Activated CD4-positive, alpha-beta T cell treated with anti-CD3 and anti-CD28 coated beads, Interleukin-2, amount 10 ng/mL, durations not matched to agents 7 days and 5 days (primary cell): ENCODE measurements around the gene SPEM2. TPM values are rescaled to one million over a fixed set of nuclear protein-coding genes. Genes with fewer than 3 reads are reported as not detected.

ENCODE experiments used
- CTCF ChIA-PET: fragments of 350-600 bp; sonication (Branson Sonifier 250); formaldehyde crosslinking; loops from one replicate; lab custom pipeline; 2021; ENCODE audit warnings: antibody characterized with exemption; lab: Charles Lee
- POLR2A ChIA-PET: fragments of 350-600 bp; sonication (Branson Sonifier 250); formaldehyde crosslinking; loops from one replicate; lab custom pipeline; 2021; ENCODE audit warnings: antibody characterized with exemption; lab: Charles Lee
- DNase-seq: peaks from one replicate; pipeline ENCODE4 v3.0.0-alpha.2; 2020
- H3K27ac Mint-ChIP-seq: one replicate; pipeline ENCODE4 v1.8.0; 2021; ENCODE audit warnings: mild to moderate bottlenecking, moderate library complexity, mixed read lengths
- H3K27me3 Mint-ChIP-seq: one replicate; pipeline ENCODE4 v1.8.0; 2021; ENCODE audit warnings: mixed read lengths
- H3K36me3 Mint-ChIP-seq: one replicate; pipeline ENCODE4 v1.8.0; 2021; ENCODE audit warnings: low read depth, mixed read lengths
- H3K4me1 Mint-ChIP-seq: one replicate; pipeline ENCODE4 v1.8.0; 2021; ENCODE audit warnings: mixed read lengths
- H3K4me3 Mint-ChIP-seq: one replicate; pipeline ENCODE4 v1.8.0; 2021; ENCODE audit warnings: mild to moderate bottlenecking, moderate library complexity, mixed read lengths
- H3K9me3 Mint-ChIP-seq: one replicate; pipeline ENCODE4 v1.8.0; 2021; ENCODE audit warnings: mixed read lengths
- total RNA-seq, 2 experiments: library from RNA; stranded (reverse); gene quantifications; one replicate each; pipeline ENCODE4 v1.2.3, GENCODE V29; 2021

Gene SPEM2
- total RNA-seq, 2 experiments from 2014 or later = not detected

GRCh38 chr17:7475764-7476422 lies 50.5 kb downstream of the SPEM2 start:
- CTCF ChIA-PET = interaction anchor here (0.9 to 2.9 kb wide), 3 partner anchors 11 to 39 kb away, joined by 4 to 13 read pairs (median 4); no protein-coding TSS in a partner anchor
- no peak overlapping the region for H3K4me3 Mint-ChIP-seq
- peak overlapping the region; percentile 10 for H3K27ac Mint-ChIP-seq
- no peaks in the 10 kb centered on the region for H3K27me3 Mint-ChIP-seq
- H3K9me3 Mint-ChIP-seq = no peaks in the 10 kb centered on the region
- POLR2A ChIA-PET = no interaction called here
- H3K4me1 Mint-ChIP-seq = peaks cover 61% of the 10 kb centered on the region
- DNase-seq = no peak
- H3K36me3 Mint-ChIP-seq = peaks cover 8% of the 10 kb centered on the region

DNA sequence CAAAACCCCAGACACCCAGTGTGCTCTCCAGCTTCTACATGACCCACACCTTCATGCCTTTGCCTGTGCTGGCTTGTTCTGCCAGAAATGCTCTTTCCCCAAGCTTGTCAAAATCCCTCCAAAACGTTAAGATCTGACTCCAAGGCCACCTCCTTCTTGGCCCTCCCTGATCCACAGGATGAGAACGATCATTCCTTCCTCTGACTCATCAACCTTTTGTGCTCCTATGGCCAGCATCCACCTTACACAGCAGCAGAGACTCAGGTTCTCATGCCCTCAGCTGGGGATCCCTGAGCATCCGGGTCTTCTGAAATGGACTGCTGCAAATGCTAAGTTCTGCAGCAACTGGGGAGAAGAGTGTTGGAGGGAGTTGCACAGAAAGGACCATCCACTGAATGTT lies 51.1 kb downstream of the SPEM2 start:
- peaks cover 62% of the 10 kb centered on the region for H3K4me1 Mint-ChIP-seq
- no peak overlapping the region for H3K4me3 Mint-ChIP-seq
- no peaks in the 10 kb centered on the region for H3K27me3 Mint-ChIP-seq
- DNase-seq = no peak
- POLR2A ChIA-PET = interaction anchor here (0.6 kb wide), 1 partner anchor 147 kb away, joined by 3 read pairs; no protein-coding TSS in a partner anchor
- no peaks in the 10 kb centered on the region for H3K9me3 Mint-ChIP-seq
- peak overlapping the region; percentile 10 for H3K27ac Mint-ChIP-seq
- H3K36me3 Mint-ChIP-seq = peaks cover 8% of the 10 kb centered on the region
- CTCF ChIA-PET = interaction anchor here (0.9 to 2.9 kb wide), 3 partner anchors 12 to 84 kb away, joined by 4 to 13 read pairs (median 6); no protein-coding TSS in a partner anchor

- CTCF ChIA-PET = interaction anchor here (0.7 to 2.9 kb wide), 5 partner anchors 12 to 101 kb away, joined by 3 to 13 read pairs (median 4); no protein-coding TSS in a partner anchor
- H3K9me3 Mint-ChIP-seq = no peaks in the 10 kb centered on the region
- no peak for DNase-seq
- H3K36me3 Mint-ChIP-seq = peaks cover 8% of the 10 kb centered on the region
- peak overlapping the region; percentile 84 for H3K4me3 Mint-ChIP-seq
- H3K27me3 Mint-ChIP-seq = no peaks in the 10 kb centered on the region
- peaks cover 62% of the 10 kb centered on the region for H3K4me1 Mint-ChIP-seq
- H3K27ac Mint-ChIP-seq = no peak overlapping the region
- POLR2A ChIA-PET = interaction anchor here (0.6 kb wide), 2 partner anchors 36 to 147 kb away, joined by 3 read pairs; no protein-coding TSS in a partner anchor
Observed at GRCh38 chr17:7476951-7477350, 51.5 kb downstream of the SPEM2 start.

Other genes starting within 250 kb of the SPEM2 start
- under 1 TPM; 0.29 to 0.62 TPM for gene ASGR1, start 246.2 kb upstream of the SPEM2 start, total RNA-seq
- gene DLG4, start 205.8 kb upstream of the SPEM2 start, total RNA-seq = 1 to 10 TPM; 9.4 to 9.5 TPM
- 100 to 1,000 TPM; 338 to 370 TPM for gene ACADVL, start 205.7 kb upstream of the SPEM2 start, total RNA-seq
- gene DVL2, start 191.1 kb upstream of the SPEM2 start, total RNA-seq = 10 to 100 TPM; 53.2 TPM
- gene PHF23, start 186.2 kb upstream of the SPEM2 start, total RNA-seq = 10 to 100 TPM; 55.9 to 59.2 TPM
- gene GABARAP, start 183.2 kb upstream of the SPEM2 start, total RNA-seq = 100 to 1,000 TPM; 256 to 279 TPM
- gene CTDNEP1, start 173.9 kb upstream of the SPEM2 start, total RNA-seq = 100 to 1,000 TPM; 168 to 183 TPM
- 10 to 100 TPM; 41.7 to 42.4 TPM for gene ELP5, start 173.4 kb upstream of the SPEM2 start, total RNA-seq
- gene CLDN7, start 163.1 kb upstream of the SPEM2 start, total RNA-seq = under 1 TPM in 1 of 2 experiments, not detected in 1; 0.29 TPM
- gene SLC2A4, start 143.9 kb upstream of the SPEM2 start, total RNA-seq = not detected
- under 1 TPM; 0.55 to 0.83 TPM for gene YBX2, start 131.0 kb upstream of the SPEM2 start, total RNA-seq
- gene EIF5A, start 118.0 kb upstream of the SPEM2 start, total RNA-seq = 100 to 1,000 TPM; 470 to 502 TPM
- gene GPS2, start 110.3 kb upstream of the SPEM2 start, total RNA-seq = 100 to 1,000 TPM in 1 of 2 experiments, 10 to 100 TPM in 1; 85.9 to 105 TPM
- 10 to 100 TPM; 34.7 to 38.1 TPM for gene NEURL4, start 96.3 kb upstream of the SPEM2 start, total RNA-seq
- gene ACAP1, start 89.1 kb upstream of the SPEM2 start, total RNA-seq = 100 to 1,000 TPM; 727 to 775 TPM
- gene KCTD11, start 73.5 kb upstream of the SPEM2 start, total RNA-seq = 10 to 100 TPM; 11.2 to 12.5 TPM
- gene TMEM95, start 70.5 kb upstream of the SPEM2 start, total RNA-seq = under 1 TPM in 1 of 2 experiments, not detected in 1; 0.23 TPM
- gene TNK1, start 44.5 kb upstream of the SPEM2 start, total RNA-seq = 1 to 10 TPM; 1.5 to 2.1 TPM
- 100 to 1,000 TPM; 151 to 161 TPM for gene PLSCR3, start 31.1 kb upstream of the SPEM2 start, total RNA-seq
- gene TMEM256, start 21.5 kb upstream of the SPEM2 start, total RNA-seq = 10 to 100 TPM; 47.2 to 48.3 TPM
- 1 to 10 TPM in 1 of 2 experiments, under 1 TPM in 1; 0.89 to 1.4 TPM for gene NLGN2, start 17.8 kb upstream of the SPEM2 start, total RNA-seq
- not detected for gene SPEM1, start 5.3 kb upstream of the SPEM2 start, total RNA-seq
- gene SPEM3, start 3.2 kb downstream of the SPEM2 start, total RNA-seq = not detected
- gene TMEM102, start 9.8 kb downstream of the SPEM2 start, total RNA-seq = 10 to 100 TPM; 16.7 to 18.1 TPM
- gene FGF11, start 13.9 kb downstream of the SPEM2 start, total RNA-seq = 1 to 10 TPM; 6.8 to 9.4 TPM
- 10 to 100 TPM; 18.8 to 19.2 TPM for gene CHRNB1, start 19.4 kb downstream of the SPEM2 start, total RNA-seq
- 10 to 100 TPM; 25.8 to 28.4 TPM for gene ZBTB4, start 54.0 kb downstream of the SPEM2 start, total RNA-seq
- gene SLC35G6, start 55.8 kb downstream of the SPEM2 start, total RNA-seq = not detected
- gene POLR2A, start 58.8 kb downstream of the SPEM2 start, total RNA-seq = 100 to 1,000 TPM; 175 to 201 TPM
- 10 to 100 TPM; 79.6 to 82.5 TPM for gene TNFSF12, start 123.4 kb downstream of the SPEM2 start, total RNA-seq
- gene TNFSF13, start 133.1 kb downstream of the SPEM2 start, total RNA-seq = 1 to 10 TPM; 3.8 to 4.0 TPM
- gene SENP3, start 136.3 kb downstream of the SPEM2 start, total RNA-seq = 10 to 100 TPM; 51.8 to 53.0 TPM
- gene CD68, start 154.0 kb downstream of the SPEM2 start, total RNA-seq = 1 to 10 TPM; 3.8 to 4.4 TPM
- gene MPDU1, start 158.2 kb downstream of the SPEM2 start, total RNA-seq = 10 to 100 TPM; 62.3 to 81.7 TPM
- under 1 TPM; 0.57 to 0.71 TPM for gene SOX15, start 164.5 kb downstream of the SPEM2 start, total RNA-seq
- 10 to 100 TPM; 27.5 to 28.8 TPM for gene FXR2, start 189.3 kb downstream of the SPEM2 start, total RNA-seq
- gene SAT2, start 202.2 kb downstream of the SPEM2 start, total RNA-seq = 10 to 100 TPM; 18.5 to 23.6 TPM
- not detected for gene SHBG, start 204.5 kb downstream of the SPEM2 start, total RNA-seq
- gene ATP1B2, start 225.3 kb downstream of the SPEM2 start, total RNA-seq = under 1 TPM in 1 of 2 experiments, not detected in 1; 0.08 TPM